GM19468 (cell line): ENCODE measurements around the gene OAS3.
"Not testable (repeated sequence)": the region's sequence is repeated elsewhere in the genome, so short reads cannot be mapped to it uniquely, and the experiment has no call there.

Source experiments
- ATAC-seq: cut with Tn5 transposase; IDR thresholded peaks from one replicate; pipeline ENCODE4 v1.9.1; 2021; ENCODE audit warnings: mild to moderate bottlenecking, moderate library complexity, moderate number of reproducible peaks; ENCODE audit not compliant: unreplicated experiment; ENCODE audit errors: extremely low read depth

Gene OAS3

GRCh38 chr12:112947314-112947713 is 9.0 kb downstream of the OAS3 start:
- no peak for ATAC-seq

- no peak for ATAC-seq
These were observed 9.5 kb downstream of the OAS3 start for GRCh38 chr12:112947761-112948160.

- ATAC-seq: no peak
These were observed 10.5 kb downstream of the OAS3 start for GRCh38 chr12:112948806-112949205.

- no peak for ATAC-seq
These were observed 12.4 kb downstream of the OAS3 start for GRCh38 chr12:112950701-112951100.

GRCh38 chr12:112957125-112957524 is 18.9 kb downstream of the OAS3 start:
- ATAC-seq: not testable (repeated sequence)

- ATAC-seq: no peak
These were observed 22.8 kb downstream of the OAS3 start for GRCh38 chr12:112961074-112961473.

GRCh38 chr12:112961536-112961935 is 23.3 kb downstream of the OAS3 start:
- ATAC-seq: no peak

GRCh38 chr12:112962561-112962960 is 24.3 kb downstream of the OAS3 start:
- no peak for ATAC-seq

- no peak for ATAC-seq
These were observed 25.1 kb downstream of the OAS3 start for GRCh38 chr12:112963227-112963861.

GRCh38 chr12:112964067-112964670 is 25.9 kb downstream of the OAS3 start:
- ATAC-seq: no peak

GRCh38 chr12:112964915-112965314 is 26.6 kb downstream of the OAS3 start:
- no peak for ATAC-seq

GRCh38 chr12:112965643-112966042 is 27.4 kb downstream of the OAS3 start:
- no peak for ATAC-seq

GRCh38 chr12:112967306-112967705 is 29.0 kb downstream of the OAS3 start:
- ATAC-seq: no peak

- no peak for ATAC-seq
These were observed 29.6 kb downstream of the OAS3 start for GRCh38 chr12:112967858-112968257.

- no peak for ATAC-seq
These were observed 31.5 kb downstream of the OAS3 start for GRCh38 chr12:112969547-112970306.

GRCh38 chr12:112970391-112970790 is 32.1 kb downstream of the OAS3 start:
- no peak for ATAC-seq

GRCh38 chr12:112971248-112971647 is 33.0 kb downstream of the OAS3 start:
- no peak for ATAC-seq

- ATAC-seq: no peak
These were observed 34.9 kb downstream of the OAS3 start for GRCh38 chr12:112973011-112973735.

- no peak for ATAC-seq
These were observed 35.6 kb downstream of the OAS3 start for GRCh38 chr12:112973818-112974231.

GRCh38 chr12:112974904-112975303 is 36.6 kb downstream of the OAS3 start:
- no peak for ATAC-seq

- ATAC-seq: no peak
These were observed 38.9 kb downstream of the OAS3 start for GRCh38 chr12:112977139-112977538.
